ENCODE results near the gene PRKCB. TPM values are rescaled to one million over a fixed set of nuclear protein-coding genes. Genes with fewer than 3 reads are reported as not detected.

PRKCB gene
- total RNA-seq, 4 donors from 2014 or later, result 0.51 to 1.3 (median 1.1) TPM

GRCh38 chr16:23868136-23868535 is 32.4 kb downstream of the PRKCB start:
- Histone ChIP-seq H3K4me3 (no peak overlapping the region), H3K4me1 (no peaks in the 10 kb centered on the region), H3K27me3 (peaks cover 0 to 6% (median 0%) of the 10 kb centered on the region in 3 donors), H3K27ac (no peak overlapping the region), H3K9me3 (no peaks in the 10 kb centered on the region), H3K36me3 (no peaks in the 10 kb centered on the region)
- intact Hi-C loops (cut with DNase I; ENCODE audit: low total_unique reads), result no loop called here
- in situ Hi-C loops (cut with MboI; ENCODE audit: low sequenced_read_pairs in 4 of 4), result no loop called here
- ATAC-seq (no peak), DNase-seq (no peak)
- TF ChIP-seq, protein P1, sequence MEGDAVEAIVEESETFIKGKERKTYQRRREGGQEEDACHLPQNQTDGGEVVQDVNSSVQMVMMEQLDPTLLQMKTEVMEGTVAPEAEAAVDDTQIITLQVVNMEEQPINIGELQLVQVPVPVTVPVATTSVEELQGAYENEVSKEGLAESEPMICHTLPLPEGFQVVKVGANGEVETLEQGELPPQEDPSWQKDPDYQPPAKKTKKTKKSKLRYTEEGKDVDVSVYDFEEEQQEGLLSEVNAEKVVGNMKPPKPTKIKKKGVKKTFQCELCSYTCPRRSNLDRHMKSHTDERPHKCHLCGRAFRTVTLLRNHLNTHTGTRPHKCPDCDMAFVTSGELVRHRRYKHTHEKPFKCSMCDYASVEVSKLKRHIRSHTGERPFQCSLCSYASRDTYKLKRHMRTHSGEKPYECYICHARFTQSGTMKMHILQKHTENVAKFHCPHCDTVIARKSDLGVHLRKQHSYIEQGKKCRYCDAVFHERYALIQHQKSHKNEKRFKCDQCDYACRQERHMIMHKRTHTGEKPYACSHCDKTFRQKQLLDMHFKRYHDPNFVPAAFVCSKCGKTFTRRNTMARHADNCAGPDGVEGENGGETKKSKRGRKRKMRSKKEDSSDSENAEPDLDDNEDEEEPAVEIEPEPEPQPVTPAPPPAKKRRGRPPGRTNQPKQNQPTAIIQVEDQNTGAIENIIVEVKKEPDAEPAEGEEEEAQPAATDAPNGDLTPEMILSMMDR (IDR thresholded peaks at IDR 0.05 in 4 of 5, conservative IDR thresholded peaks at IDR 0.05 in 1 of 5), result no peak
- no peak for TF ChIP-seq POLR2A (IDR thresholded peaks at IDR 0.05)

GRCh38 chr16:23869052-23869451 is 33.3 kb downstream of the PRKCB start:
- Histone ChIP-seq H3K9me3 (no peaks in the 10 kb centered on the region), H3K4me3 (no peak overlapping the region), H3K27me3 (peaks cover 0 to 6% (median 0%) of the 10 kb centered on the region in 3 donors), H3K36me3 (no peaks in the 10 kb centered on the region), H3K27ac (no peak overlapping the region), H3K4me1 (no peaks in the 10 kb centered on the region)
- in situ Hi-C loops (cut with MboI; ENCODE audit: low sequenced_read_pairs in 4 of 4), result no loop called here
- DNase-seq, result no peak
- no peak for ATAC-seq
- TF ChIP-seq POLR2A (IDR thresholded peaks at IDR 0.05), result no peak
- TF ChIP-seq, protein P1 (IDR thresholded peaks at IDR 0.05 in 4 of 5, conservative IDR thresholded peaks at IDR 0.05 in 1 of 5), result no peak
- intact Hi-C loops (cut with DNase I; ENCODE audit: low total_unique reads), result no loop called here

DNA sequence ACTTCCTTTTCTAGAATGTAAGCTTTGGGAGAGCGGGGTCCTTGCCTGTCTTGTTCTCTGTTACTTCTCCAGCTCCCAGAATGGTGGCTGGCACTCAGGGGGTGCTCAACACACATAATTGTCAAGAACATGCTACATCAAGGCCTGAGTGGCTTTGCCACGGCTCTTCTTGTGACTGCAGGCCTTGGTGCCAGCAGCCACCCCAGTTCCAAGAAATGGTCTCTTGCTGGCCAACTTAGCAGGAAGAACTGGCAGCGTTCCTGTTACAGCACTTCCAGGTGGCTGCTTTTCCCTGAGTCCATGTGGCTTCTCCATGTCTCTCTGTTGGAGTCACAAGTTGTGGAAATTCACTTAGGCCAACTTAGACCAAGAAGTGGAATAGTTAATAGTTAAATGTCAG is 36.1 kb downstream of the PRKCB start:
- Histone ChIP-seq H3K36me3 (no peaks in the 10 kb centered on the region), H3K4me3 (no peak overlapping the region), H3K27me3 (peaks cover 0 to 3% (median 0%) of the 10 kb centered on the region in 3 donors), H3K9me3 (no peaks in the 10 kb centered on the region), H3K27ac (no peak overlapping the region), H3K4me1 (no peaks in the 10 kb centered on the region)
- DNase-seq (no peak), ATAC-seq (no peak)
- in situ Hi-C loops (cut with MboI; ENCODE audit: low sequenced_read_pairs in 4 of 4), result no loop called here
- intact Hi-C loops (cut with DNase I; ENCODE audit: low total_unique reads), result no loop called here
- TF ChIP-seq, protein P1 (IDR thresholded peaks at IDR 0.05 in 4 of 5, conservative IDR thresholded peaks at IDR 0.05 in 1 of 5), result no peak
- no peak for TF ChIP-seq POLR2A (IDR thresholded peaks at IDR 0.05)

- no peak overlapping the region for H3K27ac ChIP-seq
- H3K27me3 ChIP-seq, result no peaks in the 10 kb centered on the region
- intact Hi-C loops (cut with DNase I; ENCODE audit: low total_unique reads) (no loop called here), in situ Hi-C loops (cut with MboI; ENCODE audit: low sequenced_read_pairs in 4 of 4) (no loop called here)
- H3K9me3 ChIP-seq, result no peaks in the 10 kb centered on the region
- no peak for TF ChIP-seq POLR2A (IDR thresholded peaks at IDR 0.05)
- TF ChIP-seq, protein P1 (IDR thresholded peaks at IDR 0.05 in 4 of 5, conservative IDR thresholded peaks at IDR 0.05 in 1 of 5), result no peak
- no peaks in the 10 kb centered on the region for H3K36me3 ChIP-seq
- no peak for DNase-seq
- no peak for ATAC-seq
- no peaks in the 10 kb centered on the region for H3K4me1 ChIP-seq
- no peak overlapping the region for H3K4me3 ChIP-seq
Measured at GRCh38 chr16:23874613-23875294, 39.0 kb downstream of the PRKCB start.

Data from gastrocnemius medialis (tissue), 4 donors.